Heart right ventricle (tissue), 16 donors: ENCODE data around the gene TNNC2. TPM values are rescaled to one million over a fixed set of nuclear protein-coding genes. Genes with fewer than 3 reads are reported as not detected.

Source experiments
- ATAC-seq, 8 donors: fragments of 200-7000 bp; cut with Tn5 transposase; one replicate each; pipeline ENCODE4 v1.9.1; 2020; ENCODE audit warnings: mild to moderate bottlenecking in 8 of 8, moderate library complexity in 8 of 8, moderate number of reproducible peaks in 1 of 8
- DNase-seq, 2 donors: peaks; one replicate each; pipeline ENCODE4 v3.0.0-alpha.2; 2020
- H3K27ac ChIP-seq, 10 donors: fragments of 200-600 bp; sonication (generic) in 2 of 10; one replicate each; pipeline versions ENCODE4 v1.5.0 to v1.8.0; 2020 to 2022; ENCODE audit warnings: mild to moderate bottlenecking in 3 of 10
- H3K27me3 ChIP-seq, 7 donors: fragments of 200-600 bp; one replicate each; pipeline ENCODE4 v1.8.0; 2021 to 2022; ENCODE audit warnings: mild to moderate bottlenecking in 2 of 7
- H3K36me3 ChIP-seq, 9 donors: fragments of 200-600 bp; sonication (generic) in 1 of 9; one replicate each; pipeline versions ENCODE4 v1.5.0 to v1.8.0; 2020 to 2022; ENCODE audit warnings: mild to moderate bottlenecking in 2 of 9
- H3K4me1 ChIP-seq, 9 donors: fragments of 200-600 bp; sonication (generic) in 1 of 9; one replicate each; pipeline versions ENCODE4 v1.5.0 to v1.8.0; 2020 to 2022; ENCODE audit warnings: mild to moderate bottlenecking in 4 of 9
- H3K4me3 ChIP-seq, 10 donors: fragments of 200-600 bp; sonication (generic) in 2 of 10; one replicate each; pipeline versions ENCODE4 v1.5.0 to v1.8.0; 2020 to 2022; ENCODE audit warnings: mild to moderate bottlenecking in 7 of 10, moderate library complexity in 2 of 10
- H3K9me3 ChIP-seq, 11 donors: fragments of 200-600 bp in 10 of 11; sonication (generic) in 2 of 11; one replicate each; pipeline versions ENCODE4 v1.5.0 to v1.8.0; 2013 to 2022; ENCODE audit warnings: mild to moderate bottlenecking in 2 of 11, control low read depth in 1 of 11, moderate library complexity in 1 of 11
- WGBS, 2 donors: extraction: QIAGEN DNeasy Blood & Tissue Kit; methylation state at CpG; one replicate each; pipeline ENCODE4 v1.1.7; 2013; ENCODE audit warnings: inconsistent platforms in 1 of 2; 5-methylcytosine and 5-hydroxymethylcytosine counted together
- intact Hi-C, 10 donors: fragments of 100-400 bp; cut with DNase I; formaldehyde crosslinking; loops; one replicate each; pipeline versions ENCODE4 v1.11.1 to v1.14.2; 2022
- polyA plus RNA-seq, 2 donors: library from polyadenylated mRNA; stranded (reverse); fragments of 200-250 nt; gene quantifications; one replicate each; pipeline ENCODE4 v1.2.3, GENCODE V29; 2013
- total RNA-seq, 10 donors: library from RNA; stranded (reverse); fragmentation: NEBNext Ultra II Directional in 3 of 10; extraction: Animal tissue kit (Norgen Biotek cat#: 25700) in 3 of 10; gene quantifications; one replicate each; pipeline versions ENCODE4 v1.2.1 to v1.2.4, GENCODE V29; 2021 to 2023
- TF ChIP-seq, protein P1 (sequence below), 9 donors: fragments of 200-600 bp; sonication (generic) in 2 of 9; IDR thresholded peaks; one replicate each; pipeline versions ENCODE4 v1.5.0 to v1.8.0; 2021 to 2022; ENCODE audit warnings: antibody characterized with exemption in 9 of 9, mild to moderate bottlenecking in 5 of 9, moderate library complexity in 1 of 9
- donor health status: Arrhythmogenic right ventricular cardiomyopathy.
- donor health status: ischemic (EF 13 %, LVEDD 7.1; RV severe dilation, severe dysfunction).
- donor health status: healthy with polysubstance abuse.
- donor health status: DM: no; HTN: yes; CAD: no.
- donor health status: DM: no; HTN: no; CAD: no.
- donor health status: ischemic (EF 25% LVEDD 6.9; RV normal size, moderate dysfunction).
- donor health status: ischemic (EF 25% LVEDD 5.7; RV mildly dilated, moderate dysfunction).
- donor health status: healthy.
- donor health status: DM: yes; HTN: yes; CAD: no.
- donor health status: Ischemic cardiomyopathy.
- donor health status: ischemic (EF 35%, LVEDD 5.7; RV mildly dilated, moderate dysfunction).
- donor health status: nonischemic (EF 11% LVEDD 7.7; RV severe dilation, severe dysfunction).
- donor health status: DM: yes; HTN: yes; CAD: no.
- donor health status: PGD.
- donor health status: ischemic (EF 29% LVEDD 5.4; RV normal size, mild dysfunction).
- donor health status: nonischemic (EF 23%, LVEDD 6.1; RV moderate dilation, normal function).

Gene TNNC2
- total and polyA plus RNA-seq, 12 donors: 0.44 to 0.88 (median 0.59) TPM; not detected in 9

DNA sequence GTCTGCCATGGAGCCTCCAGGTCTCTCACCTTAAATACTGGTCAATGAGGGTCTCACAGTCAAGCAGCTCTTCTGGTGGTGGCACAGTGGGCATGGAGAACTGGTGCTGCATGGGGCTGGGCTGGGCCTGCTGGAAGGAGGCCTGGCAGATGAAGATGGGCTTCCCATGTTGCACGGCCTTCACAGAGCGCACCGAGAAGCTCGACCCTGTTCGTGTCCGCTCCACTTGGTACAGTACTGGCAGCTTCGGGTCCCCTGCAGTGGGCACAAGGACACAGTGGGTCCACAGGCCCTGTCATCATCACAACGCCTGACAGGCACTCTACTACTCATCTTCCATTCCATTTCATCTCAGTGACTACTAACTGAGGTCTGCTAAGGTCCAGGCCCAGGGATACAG, 21.3 kb upstream of the TNNC2 start:
- intact Hi-C loops: no loop called here
- Histone ChIP-seq H3K36me3 (peaks cover 6 to 100% (median 26%) of the 10 kb centered on the region in 9 donors), H3K27ac (no peak overlapping the region), H3K27me3 (no peaks in the 10 kb centered on the region), H3K4me3 (no peak overlapping the region), H3K9me3 (no peaks in the 10 kb centered on the region), H3K4me1 (peaks cover 0 to 15% (median 2%) of the 10 kb centered on the region in 9 donors)
- peak in 1 of 8 donors; percentile 6 for ATAC-seq
- DNase-seq: no peak
- TF ChIP-seq, protein P1, sequence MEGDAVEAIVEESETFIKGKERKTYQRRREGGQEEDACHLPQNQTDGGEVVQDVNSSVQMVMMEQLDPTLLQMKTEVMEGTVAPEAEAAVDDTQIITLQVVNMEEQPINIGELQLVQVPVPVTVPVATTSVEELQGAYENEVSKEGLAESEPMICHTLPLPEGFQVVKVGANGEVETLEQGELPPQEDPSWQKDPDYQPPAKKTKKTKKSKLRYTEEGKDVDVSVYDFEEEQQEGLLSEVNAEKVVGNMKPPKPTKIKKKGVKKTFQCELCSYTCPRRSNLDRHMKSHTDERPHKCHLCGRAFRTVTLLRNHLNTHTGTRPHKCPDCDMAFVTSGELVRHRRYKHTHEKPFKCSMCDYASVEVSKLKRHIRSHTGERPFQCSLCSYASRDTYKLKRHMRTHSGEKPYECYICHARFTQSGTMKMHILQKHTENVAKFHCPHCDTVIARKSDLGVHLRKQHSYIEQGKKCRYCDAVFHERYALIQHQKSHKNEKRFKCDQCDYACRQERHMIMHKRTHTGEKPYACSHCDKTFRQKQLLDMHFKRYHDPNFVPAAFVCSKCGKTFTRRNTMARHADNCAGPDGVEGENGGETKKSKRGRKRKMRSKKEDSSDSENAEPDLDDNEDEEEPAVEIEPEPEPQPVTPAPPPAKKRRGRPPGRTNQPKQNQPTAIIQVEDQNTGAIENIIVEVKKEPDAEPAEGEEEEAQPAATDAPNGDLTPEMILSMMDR (IDR thresholded peaks at IDR 0.05): no peak
- 94 to 96% methylated on average over 8 of the region's 8 CpGs for whole genome bisulfite sequencing, 2 donors

GRCh38 chr20:45845452-45845851, 18.3 kb upstream of the TNNC2 start:
- no peaks in the 10 kb centered on the region for H3K27me3 ChIP-seq
- H3K9me3 ChIP-seq: no peaks in the 10 kb centered on the region
- H3K4me3 ChIP-seq: no peak overlapping the region
- peaks cover 2 to 33% (median 18%) of the 10 kb centered on the region in 9 donors for H3K4me1 ChIP-seq
- ATAC-seq: no peak
- H3K27ac ChIP-seq: no peak overlapping the region
- peaks cover 6 to 100% (median 46%) of the 10 kb centered on the region in 9 donors for H3K36me3 ChIP-seq
- no peak for DNase-seq
- TF ChIP-seq, protein P1 (IDR thresholded peaks at IDR 0.05): no peak
- intact Hi-C loops: no loop called here

GRCh38 chr20:45843506-45843905, 16.4 kb upstream of the TNNC2 start:
- ATAC-seq: peak in 3 of 8 donors; percentile 6 to 20 (median 19)
- intact Hi-C loops: no loop called here

DNA sequence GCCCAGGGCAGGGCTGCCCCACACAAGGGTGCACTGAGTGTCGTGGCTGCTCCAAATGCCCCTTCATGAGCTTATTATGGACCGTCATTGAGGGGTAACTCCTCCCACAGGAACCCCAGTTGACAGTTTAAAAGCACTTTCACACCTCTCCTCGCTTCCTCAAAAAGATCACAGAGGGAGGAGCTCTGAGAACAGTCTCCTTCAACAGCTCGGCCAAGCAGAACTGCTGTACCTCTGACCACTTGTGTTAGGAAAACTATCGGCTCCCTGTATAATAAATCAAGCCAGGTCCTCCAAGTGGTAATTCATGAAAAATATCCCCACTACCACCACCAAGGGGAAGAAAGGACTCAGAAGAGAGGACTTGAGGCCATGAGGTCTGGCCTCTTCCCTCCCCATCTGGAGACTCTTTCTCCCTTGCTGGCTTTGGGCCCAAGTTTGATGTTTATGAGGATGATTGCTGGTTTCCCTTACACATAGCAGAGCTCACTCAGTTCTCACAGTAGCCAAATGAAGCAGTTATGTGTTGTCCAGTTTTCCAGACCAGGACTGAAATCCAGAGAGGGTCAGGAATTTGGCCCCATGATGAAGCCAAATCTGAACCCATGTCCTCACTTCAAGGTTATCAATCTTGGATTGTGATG, 15.2 kb upstream of the TNNC2 start:
- Histone ChIP-seq H3K27ac (peak overlapping the region in 8 of 10 donors; percentile 11 to 62 (median 46)), H3K4me3 (no peak overlapping the region), H3K27me3 (no peaks in the 10 kb centered on the region), H3K36me3 (peaks cover 6 to 100% (median 41%) of the 10 kb centered on the region in 9 donors), H3K4me1 (peaks cover 2 to 36% (median 18%) of the 10 kb centered on the region in 9 donors), H3K9me3 (no peaks in the 10 kb centered on the region)
- DNase-seq: no peak
- TF ChIP-seq, protein P1 (IDR thresholded peaks at IDR 0.05): no peak
- intact Hi-C loops: no loop called here
- peak in 5 of 8 donors; percentile 13 to 48 (median 23) for ATAC-seq
- WGBS, 2 donors: 57 to 66% methylated on average over 5 of the region's 5 CpGs

More at GRCh38 chr20:45843506-45843905, 16.4 kb upstream of the TNNC2 start:
- Histone ChIP-seq H3K27ac (peak overlapping the region in 2 of 10 donors; percentile 49 to 62), H3K4me3 (no peak overlapping the region), H3K4me1 (peaks cover 2 to 33% (median 18%) of the 10 kb centered on the region in 9 donors), H3K36me3 (peaks cover 6 to 100% (median 46%) of the 10 kb centered on the region in 9 donors), H3K9me3 (no peaks in the 10 kb centered on the region), H3K27me3 (no peaks in the 10 kb centered on the region)
- no peak for DNase-seq
- TF ChIP-seq, protein P1 (IDR thresholded peaks at IDR 0.05): no peak
- 94 to 95% methylated on average over 14 of the region's 14 CpGs for WGBS, 2 donors
